Activated CD8-positive, alpha-beta memory T cell treated with anti-CD3 and anti-CD28 coated beads, Interleukin-2, amount 50 U/mL, for 1 hour (primary cell): ENCODE measurements around the gene IGSF9.

Experiments
- DNase-seq: peaks from one replicate; pipeline ENCODE4 v3.0.0-alpha.2; 2020; ENCODE audit errors: extremely low read depth

IGSF9 gene

DNA sequence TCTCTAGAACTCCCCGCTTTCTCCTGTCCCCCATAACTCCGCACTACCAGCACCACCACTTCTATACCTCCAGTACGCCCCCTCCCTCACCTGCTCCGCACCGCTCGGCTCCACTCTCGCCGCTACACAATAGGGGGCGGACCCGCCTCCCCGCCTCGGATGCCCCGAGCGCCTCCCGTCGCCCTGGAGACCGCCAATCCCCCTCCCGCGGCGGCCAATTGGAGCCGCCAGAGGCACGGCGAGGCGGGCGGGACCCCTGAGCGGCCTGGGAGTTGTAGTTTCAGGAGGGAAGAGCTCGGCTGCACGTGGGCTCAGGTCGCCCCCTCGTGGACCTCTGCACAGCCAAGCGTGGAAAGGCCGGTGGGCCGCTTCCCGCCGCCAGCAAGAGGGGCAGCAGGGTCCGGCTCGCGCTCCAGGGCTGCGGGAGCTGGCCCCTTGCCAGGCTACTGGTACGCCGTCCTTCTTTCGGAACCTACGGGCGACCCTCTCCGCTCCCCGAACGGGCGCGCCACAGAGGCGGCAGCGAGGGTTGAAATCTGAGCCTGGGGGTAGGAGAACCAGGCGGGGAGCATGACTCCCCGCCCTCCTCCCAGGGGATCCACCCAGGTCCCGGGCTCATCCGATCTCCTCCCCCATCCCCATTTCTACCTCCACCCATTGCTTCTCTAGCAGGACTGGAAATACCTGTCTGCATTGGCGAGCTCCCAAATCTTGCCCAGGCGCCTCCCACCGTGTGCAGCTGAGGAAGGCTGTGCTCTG, at the start of gene IGSF9:
IGSF9 (minus strand) TSS at position 131 of the 759 bp plus-strand sequence. CDS start 2,159 bp downstream, outside the sequence.
- peak; percentile 67 for DNase-seq

DNA sequence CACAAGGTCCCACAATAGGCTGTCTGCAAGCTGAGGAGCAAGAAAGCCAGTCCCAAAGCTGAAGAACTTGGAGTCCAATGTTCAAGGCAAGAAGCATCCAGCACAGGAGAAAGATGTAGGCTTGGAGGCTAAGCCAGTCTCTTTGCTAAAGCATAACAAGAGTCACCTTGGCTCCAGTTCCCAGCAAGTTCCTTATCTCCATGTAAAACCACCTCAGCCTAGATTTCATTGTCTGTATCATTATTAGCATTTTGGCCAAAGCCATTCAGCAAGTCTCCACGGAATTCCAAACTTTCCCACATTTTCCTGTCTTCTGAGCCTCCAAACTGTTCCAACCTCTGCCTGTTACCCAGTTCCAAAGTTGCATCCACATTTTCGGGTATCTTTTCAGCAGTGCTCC, 49.5 kb upstream of the IGSF9 start:
- no peak for DNase-seq

DNA sequence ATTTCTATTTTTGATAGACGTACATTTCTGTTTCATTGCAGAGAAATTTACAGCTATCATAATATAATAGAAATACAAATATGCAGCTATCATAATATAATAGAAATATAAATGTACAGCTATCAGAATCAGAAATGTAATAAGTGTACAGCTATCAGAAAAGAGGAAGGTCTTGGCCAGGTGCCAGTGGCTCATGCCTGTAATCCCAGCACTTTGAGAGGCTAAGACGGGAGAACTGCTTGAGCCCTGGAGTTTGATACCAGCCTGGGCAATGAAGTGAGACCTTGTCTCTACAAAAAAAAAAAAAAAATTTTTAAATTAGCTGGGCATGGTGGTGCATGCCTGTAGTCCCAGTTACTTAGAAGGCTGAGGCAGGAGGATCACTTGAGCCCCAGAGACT, 48.5 kb upstream of the IGSF9 start:
- DNase-seq: no peak

GRCh38 chr1:159992161-159992560, 46.7 kb upstream of the IGSF9 start:
- DNase-seq: no peak

DNA sequence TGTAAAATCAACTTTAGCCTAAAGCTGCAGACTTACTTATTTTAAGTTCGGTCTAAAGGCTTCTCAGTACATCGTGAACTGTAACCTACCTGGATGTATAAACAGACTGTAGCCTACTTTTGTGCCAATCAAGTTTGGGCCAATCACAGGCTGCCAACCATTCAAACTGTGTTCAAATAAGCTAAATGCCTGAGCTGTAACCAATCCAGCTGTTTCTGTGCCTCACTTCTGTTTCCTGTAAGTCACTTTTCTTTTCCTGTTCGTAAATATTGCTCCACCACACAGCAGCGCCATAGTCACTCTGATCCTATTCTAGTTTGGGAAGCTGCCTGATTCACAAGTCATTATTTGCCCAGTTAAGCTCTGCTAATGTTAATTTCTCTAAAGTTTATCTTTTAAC, 46.1 kb upstream of the IGSF9 start:
- DNase-seq: no peak

GRCh38 chr1:159990005-159990404, 44.6 kb upstream of the IGSF9 start:
- no peak for DNase-seq

- no peak for DNase-seq
Measured at GRCh38 chr1:159989581-159989980, 44.2 kb upstream of the IGSF9 start.

GRCh38 chr1:159988006-159988405, 42.6 kb upstream of the IGSF9 start:
- no peak for DNase-seq

DNA sequence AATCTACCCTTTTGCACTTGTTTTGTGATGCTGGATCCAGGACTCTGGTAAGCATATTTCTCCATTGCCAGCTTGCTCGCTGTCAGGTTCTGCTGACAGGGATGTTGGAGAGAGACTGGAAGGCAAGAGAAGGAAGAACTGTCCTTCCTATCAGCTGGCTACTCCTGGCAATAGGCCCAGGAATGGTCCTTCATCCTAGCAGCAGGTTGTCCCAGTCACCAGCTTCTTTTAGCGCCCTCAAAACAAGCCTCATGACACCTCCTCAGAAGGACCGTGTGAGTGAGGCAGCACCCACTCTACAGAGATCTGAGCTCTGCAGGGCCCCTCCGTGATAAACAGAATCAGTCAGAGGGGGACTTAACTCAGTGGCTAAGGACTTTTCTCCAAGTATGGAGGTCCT, 41.8 kb upstream of the IGSF9 start:
- DNase-seq: no peak

GRCh38 chr1:159986531-159986930, 41.1 kb upstream of the IGSF9 start:
- DNase-seq: no peak

DNA sequence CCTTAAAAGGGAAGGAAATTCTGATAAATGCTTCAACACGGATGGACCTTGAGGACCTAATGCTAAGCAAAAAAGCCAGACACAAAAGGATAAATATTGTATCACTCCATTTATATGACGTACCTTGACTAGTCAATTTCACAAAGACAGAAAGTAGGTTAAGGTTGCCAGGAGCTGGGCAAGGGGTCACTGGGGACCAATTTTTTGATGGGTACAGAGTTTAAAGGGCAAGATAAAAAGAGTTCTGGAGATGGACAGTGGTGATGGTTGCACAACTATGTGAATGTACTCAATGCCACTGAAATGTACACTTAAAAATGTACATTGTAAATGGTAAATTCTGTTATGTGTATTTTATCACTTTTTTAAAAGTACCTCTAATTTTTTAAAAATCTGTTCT, 40.7 kb upstream of the IGSF9 start:
- DNase-seq: no peak

- no peak for DNase-seq
Measured at GRCh38 chr1:159985473-159985872, 40.1 kb upstream of the IGSF9 start.

DNA sequence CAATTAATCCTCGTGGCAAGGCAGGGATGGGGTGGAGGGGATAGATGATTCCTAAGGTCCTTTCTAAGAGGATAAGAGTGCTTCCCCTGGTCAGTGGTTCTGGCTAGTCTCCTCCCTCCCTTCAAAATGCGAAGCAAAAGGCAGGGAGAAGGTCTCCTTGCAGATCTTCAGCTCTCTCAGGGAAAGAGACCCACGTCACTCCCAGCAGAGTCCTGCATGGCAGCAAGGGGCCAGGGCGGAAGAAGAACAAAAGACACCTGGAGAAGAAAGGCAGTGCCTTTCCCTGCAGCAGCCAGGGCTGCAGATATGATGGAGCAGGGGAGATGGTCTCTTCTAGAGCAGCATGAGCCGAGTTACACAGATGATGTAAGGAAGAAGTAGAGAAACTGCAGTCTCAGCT, 38.3 kb upstream of the IGSF9 start:
- DNase-seq: no peak

DNA sequence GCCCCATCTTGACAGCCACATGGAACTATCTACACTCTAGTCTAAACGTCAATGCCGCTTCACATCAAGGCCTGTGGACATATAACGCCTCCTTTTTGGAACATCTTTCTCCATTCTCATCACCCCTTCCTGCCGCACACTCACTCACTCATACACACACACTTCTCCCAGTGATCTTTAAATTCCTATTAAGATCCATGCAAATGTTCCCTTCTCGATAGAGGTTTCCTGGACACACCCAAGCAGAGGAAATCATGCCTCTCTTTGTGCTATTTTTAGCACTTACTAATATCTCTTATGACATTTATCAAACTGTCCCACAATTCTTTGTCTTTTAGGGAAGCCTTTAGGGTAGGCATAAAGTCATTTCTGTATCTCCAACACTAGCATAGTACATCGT, 36.9 kb upstream of the IGSF9 start:
- no peak for DNase-seq

DNA sequence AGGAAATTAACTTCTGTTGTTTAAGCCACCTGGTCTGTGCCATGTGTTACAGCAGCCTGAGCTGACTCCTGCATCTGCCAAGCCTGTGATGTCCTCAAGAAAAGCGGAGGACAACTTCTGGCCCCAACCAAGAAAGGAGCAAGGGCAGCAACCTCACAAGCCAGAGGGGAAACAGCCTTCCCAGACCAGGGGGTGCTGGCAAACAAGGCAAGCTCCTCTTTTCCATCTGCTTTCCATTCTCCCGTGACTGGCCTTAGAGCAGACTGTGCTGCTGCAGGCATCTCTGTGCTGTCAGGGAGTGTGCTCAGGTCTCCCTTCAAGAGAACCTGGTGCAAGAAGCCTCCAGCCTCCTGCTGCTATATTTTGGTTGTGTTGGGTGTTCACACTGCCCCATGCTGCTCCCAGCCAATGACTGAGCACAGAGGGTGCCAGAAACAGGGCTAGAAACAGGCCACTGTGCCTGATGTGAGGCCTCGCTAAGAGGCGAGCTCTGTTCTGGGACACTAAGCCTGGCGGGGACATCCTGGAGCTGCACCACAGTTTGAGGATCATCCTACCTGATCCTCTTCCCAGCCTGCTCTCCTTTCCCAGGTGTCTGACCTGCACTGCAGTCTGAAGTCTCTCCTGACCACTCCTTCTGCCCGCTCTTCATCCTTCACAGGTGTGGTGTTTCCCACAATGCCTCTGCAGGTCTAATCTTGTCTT, 36.1 kb upstream of the IGSF9 start:
- no peak for DNase-seq

- no peak for DNase-seq
Measured at GRCh38 chr1:159980786-159981185, 35.4 kb upstream of the IGSF9 start.

GRCh38 chr1:159980076-159980475, 34.7 kb upstream of the IGSF9 start:
- no peak for DNase-seq

DNA sequence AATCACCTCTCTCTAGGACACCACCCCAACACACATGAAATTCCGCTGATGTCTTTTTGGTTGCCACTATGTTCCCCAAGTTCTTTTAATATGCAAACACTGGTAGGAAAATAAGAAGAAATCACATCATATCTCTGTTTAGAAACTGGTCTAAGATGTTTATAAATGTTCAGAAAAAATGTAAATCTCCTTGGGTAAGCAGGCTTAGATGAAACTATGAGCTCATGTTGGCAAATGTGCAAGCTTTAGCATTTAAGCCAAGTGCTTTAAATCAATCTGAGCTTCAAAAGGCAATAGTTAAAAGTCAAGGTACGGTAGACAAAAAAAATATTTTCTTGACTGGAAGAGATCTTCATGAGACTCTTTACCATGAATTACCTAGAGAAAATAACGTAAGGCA, 33.8 kb upstream of the IGSF9 start:
- no peak for DNase-seq

DNA sequence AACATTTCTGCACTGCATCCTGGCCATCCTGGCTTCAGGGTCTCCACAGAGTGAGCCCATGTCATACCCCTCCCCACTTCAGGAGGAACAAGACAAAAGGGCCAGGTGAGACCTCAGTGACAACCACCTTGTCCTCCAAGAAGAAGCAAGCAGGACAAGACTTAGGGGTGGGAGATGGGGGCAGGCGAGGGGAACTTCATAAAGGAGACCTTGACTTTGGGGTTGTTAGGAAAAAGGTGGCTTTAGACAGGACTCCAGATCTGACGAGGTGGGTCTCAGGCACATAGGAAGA, 32.6 kb upstream of the IGSF9 start:
- DNase-seq: no peak

DNA sequence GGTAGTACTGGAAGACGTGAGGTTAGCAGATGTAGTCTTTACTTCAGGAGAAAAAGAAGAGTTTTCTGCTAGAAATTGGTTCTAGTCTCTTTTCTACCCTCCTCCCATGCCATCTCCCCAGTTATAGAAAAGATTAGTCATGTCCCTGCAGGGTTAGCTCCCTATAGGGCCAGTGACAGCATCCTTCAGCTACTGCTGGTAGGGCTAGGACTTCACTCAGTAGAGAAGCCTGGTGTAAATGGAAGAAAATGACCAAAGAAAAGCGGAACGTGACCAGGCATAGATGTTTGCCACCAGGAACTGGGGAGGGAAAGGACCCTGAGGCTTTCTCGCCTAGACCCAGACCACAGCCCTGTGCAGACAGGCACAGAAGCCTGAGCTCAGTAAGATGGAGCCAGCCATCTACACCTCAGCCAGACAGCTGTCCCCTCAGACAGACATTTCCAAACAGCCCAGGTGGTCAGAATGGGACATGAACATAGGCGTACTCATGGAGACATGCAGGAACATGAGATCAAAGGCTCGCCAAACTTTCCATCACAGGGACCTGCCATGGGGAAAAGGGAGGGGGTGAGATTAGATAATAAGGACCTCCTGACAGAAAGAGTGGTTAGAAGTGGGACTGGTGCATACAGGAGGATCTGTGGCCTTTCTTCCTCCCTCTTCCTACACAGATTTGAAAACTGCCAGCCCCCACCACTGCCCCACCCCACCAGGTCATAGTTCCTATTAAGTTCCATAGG, 32.1 kb upstream of the IGSF9 start:
- DNase-seq: no peak

GRCh38 chr1:159974350-159974965, 29.0 kb upstream of the IGSF9 start:
- DNase-seq: no peak

DNA sequence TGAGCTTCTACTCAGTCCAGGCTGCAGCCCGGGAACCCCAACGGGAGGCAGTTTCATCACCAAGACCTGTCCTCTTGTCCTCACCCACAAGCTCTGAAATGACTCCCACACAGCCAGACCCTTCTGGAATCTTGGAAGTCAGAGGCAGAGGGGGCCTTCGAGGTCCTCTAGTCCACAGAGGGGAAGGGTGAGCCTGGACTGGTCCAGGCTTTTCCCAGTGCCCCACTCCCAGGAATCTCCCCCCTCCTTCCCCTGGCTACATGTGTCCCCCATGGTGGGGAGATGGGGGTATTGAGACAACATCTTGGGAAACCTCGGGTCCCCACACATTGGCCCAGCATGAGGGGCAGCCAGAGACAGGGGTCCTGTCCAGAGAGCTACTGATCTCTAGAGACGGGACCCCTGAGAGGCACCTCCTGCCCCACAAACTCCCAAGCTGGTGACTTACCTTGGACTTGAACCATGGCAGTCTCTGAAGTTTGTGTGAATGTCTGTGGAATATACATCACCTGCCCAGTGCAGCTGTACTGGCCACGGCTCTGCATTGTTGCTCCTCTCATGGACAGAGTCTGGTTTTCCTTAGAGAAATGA, 28.0 kb upstream of the IGSF9 start:
- no peak for DNase-seq
